Measurements from ENCODE around the gene SRSF11.

Gene SRSF11

GRCh38 chr1:70220517-70221237, 503 bp upstream of the SRSF11 start:
- DNase-seq (ENCODE audit: low read depth): no peak

GRCh38 chr1:70222716-70223235, 1.6 kb downstream of the SRSF11 start:
- DNase-seq (ENCODE audit: low read depth): no peak

- no peak for DNase-seq (ENCODE audit: low read depth)
Observed at GRCh38 chr1:70224954-70225353, 3.8 kb downstream of the SRSF11 start.

- DNase-seq (ENCODE audit: low read depth): no peak
Observed at GRCh38 chr1:70227439-70227838, 6.3 kb downstream of the SRSF11 start.

- no peak for DNase-seq (ENCODE audit: low read depth)
Observed at GRCh38 chr1:70228670-70229069, 7.5 kb downstream of the SRSF11 start.

GRCh38 chr1:70231475-70231874, 10.3 kb downstream of the SRSF11 start:
- no peak for DNase-seq (ENCODE audit: low read depth)

- DNase-seq (ENCODE audit: low read depth): no peak
Observed at GRCh38 chr1:70234733-70235132, 13.6 kb downstream of the SRSF11 start.

GRCh38 chr1:70239940-70240339, 18.8 kb downstream of the SRSF11 start:
- no peak for DNase-seq (ENCODE audit: low read depth)

GRCh38 chr1:70247122-70247521, 25.9 kb downstream of the SRSF11 start:
- no peak for DNase-seq (ENCODE audit: low read depth)

GRCh38 chr1:70247768-70248167, 26.6 kb downstream of the SRSF11 start:
- no peak for DNase-seq (ENCODE audit: low read depth)

- DNase-seq (ENCODE audit: low read depth): no peak
Observed at GRCh38 chr1:70248729-70249128, 27.5 kb downstream of the SRSF11 start.

GRCh38 chr1:70256664-70257063, 35.5 kb downstream of the SRSF11 start:
- DNase-seq (ENCODE audit: low read depth): no peak

- DNase-seq (ENCODE audit: low read depth): no peak
Observed at GRCh38 chr1:70264839-70265238, 43.7 kb downstream of the SRSF11 start.

GRCh38 chr1:70265946-70266345, 44.8 kb downstream of the SRSF11 start:
- no peak for DNase-seq (ENCODE audit: low read depth)

- no peak for DNase-seq (ENCODE audit: low read depth)
Observed at GRCh38 chr1:70277875-70278274, 56.7 kb downstream of the SRSF11 start.

GRCh38 chr1:70278710-70279109, 57.5 kb downstream of the SRSF11 start:
- DNase-seq (ENCODE audit: low read depth): no peak

GRCh38 chr1:70284366-70284765, 63.2 kb downstream of the SRSF11 start:
- DNase-seq (ENCODE audit: low read depth): no peak

- DNase-seq (ENCODE audit: low read depth): no peak
Observed at GRCh38 chr1:70286453-70286852, 65.3 kb downstream of the SRSF11 start.

- no peak for DNase-seq (ENCODE audit: low read depth)
Observed at GRCh38 chr1:70288166-70288565, 67.0 kb downstream of the SRSF11 start.

- no peak for DNase-seq (ENCODE audit: low read depth)
Observed at GRCh38 chr1:70290218-70290617, 69.0 kb downstream of the SRSF11 start.

GRCh38 chr1:70293186-70293843, 72.1 kb downstream of the SRSF11 start:
- DNase-seq (ENCODE audit: low read depth): no peak

- no peak for DNase-seq (ENCODE audit: low read depth)
Observed at GRCh38 chr1:70295749-70296148, 74.6 kb downstream of the SRSF11 start.

GRCh38 chr1:70299472-70299871, 78.3 kb downstream of the SRSF11 start:
- no peak for DNase-seq (ENCODE audit: low read depth)

Data from T-helper 22 cell (primary cell).